ENCODE results near the gene ZC3H12A. TPM values are rescaled to one million over a fixed set of nuclear protein-coding genes. Genes with fewer than 3 reads are reported as not detected.
A peak's percentile ranks its signal among the peaks of the same experiment; 100 is the strongest.

Gene ZC3H12A
- total and polyA plus RNA-seq, 2 donors (not counting 1 experiment from before 2014, with no cell fraction given): 73.0 to 170 TPM

- H3K4me2 ChIP-seq (replicated peaks; ENCODE audit: low read depth, low read length, poor library complexity, severe bottlenecking): peak overlapping the region; percentile 92
- peak overlapping the region; percentile 96 to 97 for H3K27ac ChIP-seq (ENCODE audit: low read length in 2 of 2)
- CTCF ChIA-PET: interaction anchor here (1.1 to 22.3 kb wide), 3 partner anchors 13 to 207 kb away, joined by 3 to 690 read pairs (median 201); no protein-coding TSS in a partner anchor
- peak overlapping the region; percentile 100 for H3K4me3 Mint-ChIP-seq
- POLR2A ChIA-PET: interaction anchor here (0.9 to 4.3 kb wide), 9 partner anchors 8 to 1025 kb away, joined by 3 to 28 read pairs (median 4); partner anchors contain the start of genes CDCA8, MEAF6 and OSCP1
- WGBS (ENCODE audit: insufficient coverage): 0% methylated on average over 31 of the region's 38 CpGs
- H3K4me1 ChIP-seq (ENCODE audit: control insufficient read depth in 2 of 2, insufficient read depth in 2 of 2, low read length in 2 of 2): peaks cover 30 to 56% of the 10 kb centered on the region in 2 donors
- intact Hi-C loops (cut with micrococcal nuclease): loop anchor here (1.0 to 10.0 kb wide), 7 partner anchors 12 to 1382 kb away; partner anchors contain the start of genes GNL2, MEAF6, RRAGC and STK40
- no peak overlapping the region for H2AFZ ChIP-seq (ENCODE audit: insufficient read depth, low read depth, low read length, poor library complexity, severe bottlenecking)
- ATAC-seq (ENCODE audit: low read depth): no peak
- H3K9ac ChIP-seq (ENCODE audit: low read length): peak overlapping the region; percentile 96
- H3K4me3 ChIP-seq (ENCODE audit: control extremely low read depth in 1 of 5, extremely low read depth in 1 of 5, insufficient read depth in 1 of 5, low read depth in 2 of 5, low read length in 4 of 5): peak overlapping the region; percentile 94 to 99 (median 98)
- no peaks in the 10 kb centered on the region for H3K9me3 Mint-ChIP-seq (ENCODE audit: insufficient read depth)
- no peak for DNase-seq
- H3K27me3 Mint-ChIP-seq: peaks cover 2% of the 10 kb centered on the region
- H4K20me1 ChIP-seq (ENCODE audit: control insufficient read depth, insufficient read depth, low read length, poor library complexity, severe bottlenecking): peaks cover 48% of the 10 kb centered on the region
- H3K4me1 Mint-ChIP-seq: peaks cover 57% of the 10 kb centered on the region
- H3K36me3 ChIP-seq (replicated peaks in 1 of 2; ENCODE audit: control extremely low read depth in 1 of 2, control insufficient read depth in 1 of 2, extremely low read depth in 1 of 2, insufficient read depth in 2 of 2, low read length in 1 of 2): peaks cover 0 to 39% of the 10 kb centered on the region in 2 experiments
- no peaks in the 10 kb centered on the region for H3K9me3 ChIP-seq (ENCODE audit: control extremely low read depth in 1 of 3, control insufficient read depth in 2 of 3, insufficient read depth in 1 of 3, low read length in 2 of 3)
- peaks cover 54% of the 10 kb centered on the region for H3K79me2 ChIP-seq (ENCODE audit: control insufficient read depth, insufficient read depth, low read length)
- peak overlapping the region; percentile 98 for H3K27ac Mint-ChIP-seq
- H3K27me3 ChIP-seq (replicated peaks in 1 of 4; ENCODE audit: control extremely low read depth in 1 of 4, control insufficient read depth in 3 of 4, insufficient read depth in 4 of 4, low read length in 3 of 4): peaks cover 0 to 6% (median 0%) of the 10 kb centered on the region in 4 experiments
- no peak for TF ChIP-seq CTCF (IDR thresholded peaks at IDR 0.05)
- no peak for TF ChIP-seq EZH2 (IDR thresholded peaks at IDR 0.05; ENCODE audit: borderline replicate concordance, insufficient read depth, low read depth, low read length, poor library complexity, severe bottlenecking)
Observed at GRCh38 chr1:37474697-37475379, 458 bp downstream of the ZC3H12A start.
